ENCODE measurements around the gene CDH4. TPM values are rescaled to one million over a fixed set of nuclear protein-coding genes. Genes with fewer than 3 reads are reported as not detected.

The CDH4 gene
- total and polyA plus RNA-seq, 2 of the 4 experiments (the other 2 are of a cell fraction) = 1.6 to 3.5 TPM

GRCh38 chr20:61584851-61585250, 332.8 kb downstream of the CDH4 start:
- Histone ChIP-seq H3K4ac (ENCODE audit: low read depth, low read length) (no peak overlapping the region), H4K8ac (ENCODE audit: low read depth in 2 of 2, low read length in 2 of 2) (no peak overlapping the region), H2BK5ac (ENCODE audit: low read depth, low read length, poor library complexity, severe bottlenecking) (no peak overlapping the region), H3K4me1 (ENCODE audit: control insufficient read depth, insufficient read depth, low read length) (peaks cover 8% of the 10 kb centered on the region), H2AFZ (replicated peaks; ENCODE audit: low read length, poor library complexity) (no peak overlapping the region), H2AK5ac (ENCODE audit: low read depth, low read length) (no peak overlapping the region), H3K14ac (replicated peaks; ENCODE audit: low read depth, low read length) (no peak overlapping the region), H2AK9ac (replicated peaks; ENCODE audit: low read depth, low read length, poor library complexity) (no peak overlapping the region), H3K9ac (ENCODE audit: low read depth, low read length) (no peak overlapping the region), H4K91ac (ENCODE audit: insufficient read depth, low read depth, low read length) (no peak overlapping the region), H3K4me2 (ENCODE audit: low read depth, low read length) (no peak overlapping the region), H3K9me3 (ENCODE audit: control insufficient read depth, insufficient read depth, low read length) (no peaks in the 10 kb centered on the region), H2BK20ac (ENCODE audit: low read depth, low read length) (no peak overlapping the region), H3K27me3 (ENCODE audit: control insufficient read depth, insufficient read depth, low read length) (peaks cover 4% of the 10 kb centered on the region; the same call in 1 of the 2 replicates), H3K27ac (ENCODE audit: insufficient read depth, low read length) (no peak overlapping the region), H2BK120ac (ENCODE audit: low read depth, low read length) (no peak overlapping the region), H2BK15ac (ENCODE audit: low read depth, low read length) (no peak overlapping the region), H3K56ac (ENCODE audit: extremely low read depth, insufficient read depth, low read length) (no peak overlapping the region), H3K36me3 (ENCODE audit: control insufficient read depth, insufficient read depth, low read length) (no peaks in the 10 kb centered on the region), H3K4me3 (ENCODE audit: insufficient read depth, low read depth, low read length) (no peak overlapping the region), H4K20me1 (ENCODE audit: insufficient read depth, low read length) (peaks cover 4% of the 10 kb centered on the region; the same call in 1 of the 2 replicates), H3K23ac (ENCODE audit: low read depth, low read length) (no peak overlapping the region), H3K18ac (ENCODE audit: low read depth, low read length) (no peak overlapping the region), H4K5ac (ENCODE audit: low read depth, low read length) (no peak overlapping the region), H3K9me1 (ENCODE audit: insufficient read depth, low read length) (peaks cover 9% of the 10 kb centered on the region), H3K79me1 (ENCODE audit: low read depth in 1 of 2, low read length in 2 of 2) (no peaks in the 10 kb centered on the region)
- ChIA-PET CTCF (no interaction called here), POLR2A (ENCODE audit: unreplicated experiment) (no interaction called here)
- TF ChIP-seq RFX5 (IDR thresholded peaks at IDR 0.05; ENCODE audit: low read depth, low read length) (no peak), CTCF (conservative IDR thresholded peaks at IDR 0.05; ENCODE audit: low read depth, low read length) (no peak), RCOR1 (IDR thresholded peaks at IDR 0.05; ENCODE audit: insufficient replicate concordance, low read length) (no peak), MXI1 (IDR thresholded peaks at IDR 0.05; ENCODE audit: borderline replicate concordance, low read depth, low read length) (no peak), FOS (IDR thresholded peaks at IDR 0.05; ENCODE audit: low read depth, low read length) (no peak)
- dilution Hi-C loops (cut with HindIII; ENCODE audit: low sequenced_read_pairs, unreplicated experiment) = no loop called here
- DNase-seq = no peak
- in situ Hi-C loops (cut with MboI; ENCODE audit: low sequenced_read_pairs) = no loop called here
- WGBS, 2 experiments (ENCODE audit: extremely low coverage in 2 of 2, insufficient read length in 1 of 2) = 45% methylated on average over 4 of the region's 10 CpGs; no CpG with 5 or more reads in 1 of the 2 experiments
- BruUV-seq (replicated peaks) = no TSS peak
- ATAC-seq (ENCODE audit: low read depth) = no peak
- intact Hi-C loops (cut with micrococcal nuclease) = no loop called here

All from IMR-90 (cell line).